GM10266 (cell line): ENCODE measurements around the gene SDR42E1.
A peak's percentile ranks its signal among the peaks of the same experiment; 100 is the strongest.

Source experiments
- DNase-seq: peaks from one replicate; pipeline ENCODE4 v3.0.0; 2012; ENCODE audit errors: extremely low spot score
- CTCF ChIP-seq: IDR thresholded peaks from 2 replicates; pipeline ENCODE4 v1.5.1; 2012; ENCODE audit warnings: mild to moderate bottlenecking, low read depth; ENCODE audit not compliant: control insufficient read depth, insufficient read depth; ENCODE audit errors: missing control alignments

The SDR42E1 gene

GRCh38 chr16:82031116-82032084 lies 20.1 kb upstream of the SDR42E1 start:
- DNase-seq, result peak; percentile 51
- peak; percentile 37 for TF ChIP-seq CTCF

GRCh38 chr16:82027629-82028064 lies 16.4 kb upstream of the SDR42E1 start:
- DNase-seq, result no peak
- TF ChIP-seq CTCF, result no peak

GRCh38 chr16:82024883-82025282 lies 13.6 kb upstream of the SDR42E1 start:
- no peak for TF ChIP-seq CTCF
- no peak for DNase-seq

GRCh38 chr16:82024316-82024715 lies 13.0 kb upstream of the SDR42E1 start:
- DNase-seq, result no peak
- TF ChIP-seq CTCF, result no peak

GRCh38 chr16:82023206-82023605 lies 11.9 kb upstream of the SDR42E1 start:
- TF ChIP-seq CTCF, result no peak
- DNase-seq, result no peak

GRCh38 chr16:82020051-82020450 lies 8.8 kb upstream of the SDR42E1 start:
- DNase-seq, result no peak
- no peak for TF ChIP-seq CTCF

- no peak for TF ChIP-seq CTCF
- DNase-seq, result no peak
Measured at GRCh38 chr16:82019535-82019934, 8.3 kb upstream of the SDR42E1 start.
